Stimulated activated CD8-positive, alpha-beta memory T cell treated with anti-CD3 and anti-CD28 coated beads, Interleukin-4, amount 100 ng/mL, for 4 hours (primary cell): ENCODE measurements around the gene U2SURP.
"Not testable (repeated sequence)": the region's sequence is repeated elsewhere in the genome, so short reads cannot be mapped to it uniquely, and the experiment has no call there.

Experiments
- DNase-seq, 2 donors: peaks; one replicate each; pipeline ENCODE4 v3.0.0-alpha.2; 2020; ENCODE audit warnings: low read depth in 2 of 2, low spot score in 1 of 2

The U2SURP gene

DNA sequence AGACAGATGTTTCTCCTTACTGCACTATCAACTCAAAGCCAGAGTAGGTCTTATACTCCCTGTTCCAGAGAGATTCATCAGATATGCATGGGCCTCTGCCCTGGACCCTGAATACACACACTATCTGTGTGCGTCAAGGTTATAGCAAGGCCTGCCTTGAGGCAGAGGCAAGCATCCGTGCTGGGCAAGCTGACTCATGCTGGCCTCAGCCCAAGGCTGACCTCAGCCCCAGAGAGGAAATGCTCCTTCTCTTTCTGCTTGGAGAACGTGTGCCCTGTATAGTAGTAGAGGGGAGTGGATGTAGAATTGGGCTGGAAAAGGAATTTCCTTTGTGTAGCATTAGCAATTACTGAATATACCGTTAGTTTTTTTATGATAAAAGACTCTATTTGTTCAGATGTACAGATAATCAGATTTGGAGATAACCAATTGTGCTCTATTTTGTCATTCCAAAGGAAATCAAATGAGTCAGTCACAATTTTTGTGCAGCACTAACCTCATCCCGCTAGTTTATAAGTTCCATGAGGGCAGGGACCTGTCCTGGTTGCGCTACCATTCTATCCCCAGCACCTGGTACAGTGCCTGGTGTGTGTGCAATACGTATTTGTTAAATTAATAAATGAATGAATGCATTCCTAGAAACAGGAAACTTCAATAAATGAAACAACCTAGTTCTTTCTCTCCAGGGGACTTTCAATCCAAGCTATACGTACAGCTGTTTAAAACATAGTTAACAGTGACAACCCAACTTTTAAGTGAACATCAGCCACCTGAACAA lies 24.6 kb upstream of the U2SURP start:
- no peak for DNase-seq

- DNase-seq: no peak
Observed at GRCh38 chr3:142977399-142977728, 24.0 kb upstream of the U2SURP start.

DNA sequence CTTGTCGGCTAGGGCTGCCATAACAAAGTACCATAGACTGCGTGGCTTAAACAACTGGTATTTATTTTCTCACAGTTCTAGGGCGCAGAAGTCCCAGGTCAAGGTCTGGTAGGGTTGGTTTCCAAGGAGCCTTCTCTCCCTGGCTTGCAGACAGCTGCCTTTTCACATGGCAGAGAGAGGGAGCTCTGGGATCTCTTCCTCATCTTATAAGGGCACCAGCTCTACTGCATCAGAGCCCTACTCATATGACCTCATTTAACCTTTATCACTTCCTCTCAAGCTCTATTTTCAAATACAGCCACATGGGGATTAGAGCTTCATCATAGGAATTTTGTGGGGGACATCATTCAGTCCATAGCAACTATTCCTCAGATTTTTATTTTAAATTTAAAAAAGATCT lies 20.3 kb upstream of the U2SURP start:
- no peak for DNase-seq

- DNase-seq: no peak
Observed at GRCh38 chr3:142982038-142982773, 19.2 kb upstream of the U2SURP start.

GRCh38 chr3:142983318-142983717 lies 18.1 kb upstream of the U2SURP start:
- DNase-seq: no peak

GRCh38 chr3:142984255-142984654 lies 17.1 kb upstream of the U2SURP start:
- no peak for DNase-seq

- no peak for DNase-seq
Observed at GRCh38 chr3:142987080-142987700, 14.2 kb upstream of the U2SURP start.

DNA sequence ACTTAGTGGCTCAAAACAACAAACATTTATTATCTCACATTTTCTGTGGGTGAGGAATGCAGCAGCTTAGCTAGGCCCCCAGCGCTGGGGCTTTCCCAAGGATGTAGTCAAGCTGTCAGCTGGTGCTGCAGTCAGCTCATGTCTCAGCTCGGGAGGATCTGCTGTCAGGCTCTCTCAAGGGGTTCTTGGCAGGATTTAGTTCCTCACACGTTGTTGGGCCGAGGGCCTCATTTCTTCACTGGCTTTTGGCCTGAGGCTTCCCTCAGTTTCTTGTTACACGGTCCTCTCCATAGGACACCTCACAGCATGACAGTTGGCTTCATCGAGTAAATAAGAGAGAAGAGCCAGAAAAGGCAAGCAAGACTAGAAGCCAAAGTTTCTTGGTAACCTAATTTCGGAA lies 13.7 kb upstream of the U2SURP start:
- no peak for DNase-seq

- not testable (repeated sequence) for DNase-seq
Observed at GRCh38 chr3:142988221-142988620, 13.1 kb upstream of the U2SURP start.

GRCh38 chr3:142988826-142989225 lies 12.5 kb upstream of the U2SURP start:
- not testable (repeated sequence) for DNase-seq

DNA sequence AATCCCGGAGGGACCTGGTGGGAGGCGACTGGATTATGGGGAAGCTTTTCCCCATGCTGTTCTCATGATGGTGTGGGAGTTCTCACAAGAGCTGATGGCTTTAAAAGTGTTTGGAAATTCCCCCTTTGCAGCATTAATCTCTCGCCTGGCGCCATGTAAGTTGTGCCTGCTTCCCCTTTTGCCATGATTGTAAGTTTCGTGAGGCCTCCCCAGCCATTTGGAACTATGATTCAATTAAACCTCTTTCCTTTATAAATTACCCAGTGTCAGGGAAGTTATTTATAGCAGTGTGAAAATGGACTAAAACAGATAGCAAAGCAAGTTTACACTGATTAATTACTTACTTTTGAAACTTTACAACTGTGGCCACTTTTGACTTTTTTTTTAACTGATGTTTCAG lies 10.6 kb upstream of the U2SURP start:
- DNase-seq: no peak

DNA sequence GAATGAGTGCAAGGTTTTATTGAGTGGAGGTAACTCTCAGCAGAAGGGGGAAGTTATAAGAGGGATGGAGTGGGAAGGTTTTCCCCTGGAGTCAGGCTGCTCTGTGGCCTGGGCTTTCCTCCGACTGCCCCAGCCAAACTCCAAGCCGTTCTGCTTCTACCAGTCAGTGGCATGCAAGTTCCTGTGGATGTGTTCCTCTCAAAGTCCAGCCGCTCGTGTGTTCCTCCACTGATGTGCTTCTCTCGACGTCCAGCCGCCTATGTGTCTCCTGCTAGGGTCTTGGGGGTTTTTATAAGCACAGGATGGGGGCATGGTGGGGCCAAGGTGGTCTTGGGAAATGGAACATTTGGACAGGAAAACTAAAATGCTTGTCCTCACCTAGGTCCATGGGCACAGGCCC lies 9.0 kb upstream of the U2SURP start:
- no peak for DNase-seq

DNA sequence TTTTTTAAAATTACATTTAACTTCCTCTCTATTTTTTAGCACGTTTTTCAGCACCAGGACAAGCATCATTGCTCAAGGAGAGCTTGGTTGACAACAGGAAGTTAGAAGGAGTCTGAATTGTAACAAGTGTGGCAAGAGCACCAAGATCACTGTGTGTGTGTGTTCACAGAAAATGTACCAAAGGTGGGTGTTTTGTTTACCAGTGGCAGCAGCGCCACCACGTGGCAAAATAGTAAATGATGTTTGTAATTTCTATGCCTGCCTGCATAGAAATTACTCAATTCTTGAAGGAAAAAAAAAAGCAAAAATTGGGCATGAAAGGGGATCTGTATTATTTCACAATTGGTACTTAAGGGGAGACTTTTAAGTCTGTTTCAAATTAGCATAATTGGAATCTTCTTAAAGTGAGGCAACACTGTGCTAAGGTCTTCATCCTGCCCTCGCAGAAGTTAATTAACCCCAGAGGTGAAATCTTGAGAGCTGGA lies 7.4 kb upstream of the U2SURP start:
- peak in 1 of 2 donors; percentile 25 for DNase-seq

- no peak for DNase-seq
Observed at GRCh38 chr3:142997330-142997729, 4.0 kb upstream of the U2SURP start.

DNA sequence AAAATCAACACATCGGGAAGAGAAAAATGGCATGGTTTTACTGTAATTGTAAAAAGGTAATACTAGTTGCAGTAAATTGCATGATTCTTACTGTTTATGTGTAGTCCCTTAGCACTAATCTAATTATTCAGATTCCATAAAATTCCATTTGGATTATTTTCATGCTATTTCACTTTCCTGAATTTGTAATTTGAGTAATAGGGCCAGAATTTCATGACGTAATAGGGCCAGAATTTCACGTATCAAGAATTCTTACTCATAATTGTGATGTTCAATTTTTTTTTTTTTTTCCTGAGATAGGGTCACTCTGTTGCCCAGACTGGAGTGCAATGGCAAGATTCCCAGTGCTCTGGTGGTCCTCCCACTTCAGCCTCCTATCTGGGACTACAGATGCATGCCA lies 2.9 kb upstream of the U2SURP start:
- no peak for DNase-seq

- DNase-seq: no peak
Observed at GRCh38 chr3:142999881-143000280, 1.5 kb upstream of the U2SURP start.

DNA sequence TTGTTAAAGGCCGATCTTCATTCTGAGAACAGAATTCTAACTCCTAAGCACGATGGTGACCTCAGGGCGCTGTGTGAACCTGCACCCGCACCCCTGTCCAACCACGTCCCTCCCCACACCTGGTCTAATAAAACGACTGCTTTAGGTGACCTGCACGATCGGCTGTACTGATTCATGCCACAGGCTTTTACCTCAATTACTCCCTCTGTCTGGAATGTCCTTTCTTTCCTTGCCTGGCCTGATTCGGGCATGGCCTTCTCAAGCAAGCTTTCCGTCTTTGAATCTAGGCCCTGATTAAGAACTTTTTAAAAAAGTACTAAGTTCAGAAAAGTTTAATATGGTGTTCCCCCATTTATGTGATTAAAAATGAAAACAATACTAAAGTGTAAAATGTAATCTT lies 842 bp upstream of the U2SURP start:
- DNase-seq: no peak

GRCh38 chr3:143001034-143001368 lies 369 bp upstream of the U2SURP start:
- no peak for DNase-seq

- DNase-seq: peak in 1 of 2 donors; percentile 8
Observed at GRCh38 chr3:143002083-143002712, 828 bp downstream of the U2SURP start.

- no peak for DNase-seq
Observed at GRCh38 chr3:143002727-143003126, 1.4 kb downstream of the U2SURP start.

GRCh38 chr3:143004823-143005222 lies 3.5 kb downstream of the U2SURP start:
- no peak for DNase-seq

GRCh38 chr3:143010024-143010423 lies 8.7 kb downstream of the U2SURP start:
- DNase-seq: no peak
